ENCODE data around the gene HOXB9.

The HOXB9 gene

DNA sequence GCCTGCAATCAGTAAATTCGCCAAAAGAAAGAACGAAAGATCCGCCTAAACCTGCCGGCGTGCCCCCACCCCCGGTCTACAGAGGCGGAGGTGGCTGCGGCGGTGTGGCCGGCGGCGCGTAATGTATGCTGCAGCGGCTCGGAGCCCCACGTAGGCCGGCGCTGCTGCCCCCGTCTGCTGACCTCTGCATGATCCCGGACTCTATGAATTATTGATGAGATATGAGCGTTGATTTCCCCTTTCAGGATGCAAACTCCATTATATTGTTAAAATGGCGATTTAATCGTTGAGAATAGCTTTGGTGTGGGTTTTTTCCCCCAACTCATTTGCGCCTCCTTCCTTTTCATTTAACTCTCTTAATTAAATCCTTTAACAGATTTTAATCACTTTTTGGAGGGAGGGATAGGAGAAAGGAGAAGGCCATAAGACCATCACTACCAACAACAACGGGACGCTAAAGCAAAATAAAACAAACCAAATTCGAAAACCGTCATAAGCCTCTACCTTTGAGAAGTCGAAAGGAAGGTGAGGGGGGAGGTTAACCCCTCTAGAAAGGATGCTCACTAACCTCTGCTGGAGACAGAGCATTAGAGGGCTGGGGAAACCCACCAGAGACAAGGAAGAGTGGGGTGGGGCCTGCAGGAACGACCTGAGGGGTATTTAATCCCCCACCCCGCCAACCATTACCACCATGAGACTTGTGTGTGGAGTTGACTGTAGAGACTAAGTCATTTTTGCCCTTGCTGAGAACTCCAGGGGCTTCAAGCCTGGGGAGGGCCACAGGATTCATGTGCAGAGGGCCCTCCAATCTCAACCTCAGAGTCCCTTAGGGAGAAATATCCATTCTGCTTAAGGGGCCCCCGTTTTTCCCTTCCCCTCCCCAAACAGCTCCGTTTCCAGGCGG is 39.6 kb downstream of the HOXB9 start:
- DNase-seq (ENCODE audit: extremely low spot score) = no peak
- ChIA-PET POLR2A (interaction anchor here (0.7 to 5.9 kb wide), 11 partner anchors 13 to 250 kb away, joined by 3 to 25 read pairs (median 5); partner anchors contain the start of gene HOXB7), CTCF (interaction anchor here (0.6 to 2.2 kb wide), 8 partner anchors 14 to 251 kb away, joined by 3 to 9 read pairs (median 6); no protein-coding TSS in a partner anchor)
- TF ChIP-seq ELF4 (IDR thresholded peaks at IDR 0.05) = no peak
- no peak for TF ChIP-seq HDGF (IDR thresholded peaks at IDR 0.05; ENCODE audit: borderline replicate concordance)
- TF ChIP-seq BHLHE40 (IDR thresholded peaks at IDR 0.05; ENCODE audit: borderline replicate concordance) = no peak
- no peak for TF ChIP-seq NFRKB (IDR thresholded peaks at IDR 0.05)
- TF ChIP-seq L3MBTL2 (conservative IDR thresholded peaks at IDR 0.05) = no peak
- TF ChIP-seq, protein P1, sequence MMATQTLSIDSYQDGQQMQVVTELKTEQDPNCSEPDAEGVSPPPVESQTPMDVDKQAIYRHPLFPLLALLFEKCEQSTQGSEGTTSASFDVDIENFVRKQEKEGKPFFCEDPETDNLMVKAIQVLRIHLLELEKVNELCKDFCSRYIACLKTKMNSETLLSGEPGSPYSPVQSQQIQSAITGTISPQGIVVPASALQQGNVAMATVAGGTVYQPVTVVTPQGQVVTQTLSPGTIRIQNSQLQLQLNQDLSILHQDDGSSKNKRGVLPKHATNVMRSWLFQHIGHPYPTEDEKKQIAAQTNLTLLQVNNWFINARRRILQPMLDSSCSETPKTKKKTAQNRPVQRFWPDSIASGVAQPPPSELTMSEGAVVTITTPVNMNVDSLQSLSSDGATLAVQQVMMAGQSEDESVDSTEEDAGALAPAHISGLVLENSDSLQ (IDR thresholded peaks at IDR 0.05) = no peak
- TF ChIP-seq FOXK2 (IDR thresholded peaks at IDR 0.05) = no peak
- no peak for TF ChIP-seq TARDBP (IDR thresholded peaks at IDR 0.05)
- no peak for TF ChIP-seq FOXA1 (IDR thresholded peaks at IDR 0.05)
- TF ChIP-seq CTBP1 (IDR thresholded peaks at IDR 0.05; ENCODE audit: borderline replicate concordance) = no peak
- no peak for TF ChIP-seq SP1 (IDR thresholded peaks at IDR 0.05)
- TF ChIP-seq FOXM1 (IDR thresholded peaks at IDR 0.05; ENCODE audit: borderline replicate concordance) = no peak
- TF ChIP-seq LEF1 (IDR thresholded peaks at IDR 0.05; ENCODE audit: borderline replicate concordance) = no peak

DNA sequence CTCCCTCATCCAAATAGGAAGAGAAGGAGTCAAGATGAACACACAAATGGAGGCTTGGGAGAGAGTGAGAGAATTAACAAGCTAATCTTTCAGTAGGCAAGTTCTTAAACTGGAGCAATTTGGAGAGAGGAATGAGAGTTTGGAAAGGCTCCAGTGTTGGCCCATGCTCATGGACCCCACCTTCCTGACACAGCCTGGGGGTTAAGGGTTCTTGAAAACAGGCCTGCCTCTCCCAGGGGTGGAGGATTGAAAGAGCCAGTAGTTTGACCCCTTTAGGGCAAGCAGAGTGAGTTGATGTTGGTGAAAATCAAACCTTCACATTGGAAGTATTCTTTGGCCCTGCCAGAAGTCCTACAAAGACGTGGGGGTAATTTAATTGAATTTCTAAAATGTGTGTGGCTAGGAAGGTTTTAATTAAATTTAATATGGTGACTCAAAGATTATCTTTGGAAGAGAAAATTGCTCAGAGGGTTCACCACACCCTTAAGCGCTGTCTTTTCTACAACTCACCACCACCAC is 41.9 kb downstream of the HOXB9 start:
- ChIA-PET POLR2A (interaction anchor here (0.9 kb wide), 1 partner anchor 37 kb away, joined by 3 read pairs; no protein-coding TSS in a partner anchor), CTCF (interaction anchor here (0.6 to 0.8 kb wide), 2 partner anchors 83 to 167 kb away, joined by 3 read pairs; no protein-coding TSS in a partner anchor)
- DNase-seq (ENCODE audit: extremely low spot score) = no peak
- TF ChIP-seq CTBP1 (IDR thresholded peaks at IDR 0.05; ENCODE audit: borderline replicate concordance) (no peak), SUZ12 (IDR thresholded peaks at IDR 0.05) (no peak)

DNA sequence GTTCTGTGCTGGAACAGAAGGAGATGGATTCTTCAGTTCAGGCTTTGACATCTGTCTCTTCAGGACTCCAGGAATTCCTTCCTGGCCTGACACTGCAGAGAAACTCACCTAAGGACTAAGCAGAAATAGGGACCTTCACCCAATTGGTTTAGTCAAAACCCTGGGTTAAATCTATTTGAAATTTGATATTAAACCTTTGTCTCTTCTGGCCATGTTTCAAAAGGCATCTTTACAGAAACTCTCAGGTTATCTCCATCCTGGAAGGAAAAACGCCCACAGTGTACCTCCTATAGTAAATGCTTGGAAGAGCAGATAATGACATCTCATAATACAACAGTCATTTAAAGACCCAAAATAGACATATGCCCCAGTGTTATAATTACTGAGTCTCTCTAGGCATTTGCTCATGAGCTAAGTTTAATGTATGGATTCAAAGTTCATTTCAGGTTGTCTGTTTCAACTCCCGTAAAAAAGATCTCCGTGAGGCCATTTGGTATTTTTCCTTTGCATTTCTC is 42.4 kb downstream of the HOXB9 start:
- CTCF ChIA-PET = interaction anchor here (0.6 to 0.8 kb wide), 3 partner anchors 82 to 337 kb away, joined by 3 to 5 read pairs (median 3); no protein-coding TSS in a partner anchor
- POLR2A ChIA-PET = interaction anchor here (0.9 kb wide), 1 partner anchor 37 kb away, joined by 3 read pairs; no protein-coding TSS in a partner anchor
- TF ChIP-seq FOXK2 (IDR thresholded peaks at IDR 0.05) (no peak), NFRKB (IDR thresholded peaks at IDR 0.05) (no peak), ELF4 (IDR thresholded peaks at IDR 0.05) (no peak), BHLHE40 (IDR thresholded peaks at IDR 0.05; ENCODE audit: borderline replicate concordance) (no peak), CTBP1 (IDR thresholded peaks at IDR 0.05; ENCODE audit: borderline replicate concordance) (no peak), SUZ12 (IDR thresholded peaks at IDR 0.05) (no peak), FOXA1 (IDR thresholded peaks at IDR 0.05) (no peak), L3MBTL2 (conservative IDR thresholded peaks at IDR 0.05) (no peak), ARNT (IDR thresholded peaks at IDR 0.05) (no peak), FOXM1 (IDR thresholded peaks at IDR 0.05; ENCODE audit: borderline replicate concordance) (no peak), ZNF384 (IDR thresholded peaks at IDR 0.05) (no peak), HDGF (IDR thresholded peaks at IDR 0.05; ENCODE audit: borderline replicate concordance) (no peak), LEF1 (IDR thresholded peaks at IDR 0.05; ENCODE audit: borderline replicate concordance) (no peak)
- TF ChIP-seq, protein P1 (IDR thresholded peaks at IDR 0.05) = no peak
- DNase-seq (ENCODE audit: extremely low spot score) = no peak

DNA sequence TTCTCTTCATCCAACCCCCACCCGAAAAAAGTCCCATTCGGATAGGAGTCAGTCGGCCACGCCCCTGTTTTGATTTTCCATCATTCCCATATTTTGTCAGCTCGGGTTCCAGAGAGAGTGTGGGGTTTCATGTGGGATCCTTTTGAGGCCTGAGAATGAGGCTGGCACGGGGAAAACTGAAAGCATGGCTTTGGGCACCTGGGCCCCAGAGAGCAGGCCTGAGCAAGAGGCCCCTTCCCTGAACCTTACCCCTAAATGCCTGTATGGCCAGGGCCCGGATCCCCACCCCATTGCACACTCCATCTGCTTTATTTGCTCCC is 43.4 kb downstream of the HOXB9 start:
- no peak for DNase-seq (ENCODE audit: extremely low spot score)
- ChIA-PET POLR2A (interaction anchor here (1.0 to 1.3 kb wide), 2 partner anchors 30 to 36 kb away, joined by 3 to 5 read pairs; no protein-coding TSS in a partner anchor), CTCF (interaction anchor here (1.0 to 1.1 kb wide), 3 partner anchors 91 to 248 kb away, joined by 3 to 4 read pairs (median 3); no protein-coding TSS in a partner anchor)
- no peak for TF ChIP-seq HDGF (IDR thresholded peaks at IDR 0.05; ENCODE audit: borderline replicate concordance)
- TF ChIP-seq ZNF384 (IDR thresholded peaks at IDR 0.05) = no peak
- TF ChIP-seq ARNT (IDR thresholded peaks at IDR 0.05) = no peak

DNA sequence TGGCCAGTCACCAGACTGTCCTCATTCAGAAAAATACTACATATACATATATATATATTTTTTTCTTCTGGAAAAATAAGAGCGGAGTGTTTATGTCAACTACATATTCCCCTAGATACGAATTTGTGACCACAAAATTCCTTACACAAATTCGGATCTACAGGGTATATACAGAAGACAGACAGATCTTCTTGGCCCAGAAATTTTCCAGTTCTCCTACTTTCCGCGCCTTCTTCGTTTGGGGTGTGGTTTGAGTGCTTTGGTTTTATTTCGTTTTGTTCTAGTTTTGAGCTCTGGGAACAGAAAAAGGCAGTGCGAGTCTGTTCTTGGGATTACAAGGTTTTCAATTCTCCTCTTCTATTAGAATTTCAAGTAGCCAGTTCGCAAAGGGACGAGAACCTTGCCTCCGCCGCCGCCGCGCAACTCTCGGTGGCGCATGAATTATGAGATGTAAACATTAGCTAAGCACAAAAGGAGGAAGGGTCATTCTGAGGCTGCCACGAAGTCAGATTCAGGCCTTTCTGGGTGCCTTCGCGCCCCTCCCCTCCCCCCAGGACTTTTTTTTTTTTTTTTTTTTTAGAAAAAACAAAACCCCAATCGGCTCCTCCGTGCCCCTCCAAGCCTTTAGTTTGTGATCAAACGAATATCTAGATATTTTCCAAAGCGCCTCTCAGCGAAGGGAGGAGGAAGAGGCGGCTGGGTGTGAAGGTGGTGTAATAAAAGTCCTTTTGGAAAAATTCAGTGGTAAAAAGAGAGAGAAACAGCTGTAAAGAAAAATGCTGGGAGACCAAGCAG is 46.2 kb downstream of the HOXB9 start:
- POLR2A ChIA-PET = no interaction called here
- DNase-seq (ENCODE audit: extremely low spot score) = no peak

More for the DNA sequence above, 46.2 kb downstream of the HOXB9 start:
- TF ChIP-seq FOXM1 (IDR thresholded peaks at IDR 0.05; ENCODE audit: borderline replicate concordance) (no peak), ARNT (IDR thresholded peaks at IDR 0.05) (no peak), ZNF384 (IDR thresholded peaks at IDR 0.05) (no peak; the same call in 1 of the 2 replicates), NFRKB (IDR thresholded peaks at IDR 0.05) (no peak), TARDBP (IDR thresholded peaks at IDR 0.05) (no peak), FOXK2 (IDR thresholded peaks at IDR 0.05) (no peak), CTBP1 (IDR thresholded peaks at IDR 0.05; ENCODE audit: borderline replicate concordance) (no peak), SP1 (IDR thresholded peaks at IDR 0.05) (no peak), ELF4 (IDR thresholded peaks at IDR 0.05) (no peak), L3MBTL2 (conservative IDR thresholded peaks at IDR 0.05) (0 out of 2 replicates have a peak, but pooled peaks have one; percentile 29), FOXA1 (IDR thresholded peaks at IDR 0.05) (no peak), HDGF (IDR thresholded peaks at IDR 0.05; ENCODE audit: borderline replicate concordance) (no peak), SUZ12 (IDR thresholded peaks at IDR 0.05) (no peak), BHLHE40 (IDR thresholded peaks at IDR 0.05; ENCODE audit: borderline replicate concordance) (no peak)
- TF ChIP-seq, protein P1 (IDR thresholded peaks at IDR 0.05) = peak; percentile 70
- CTCF ChIA-PET = interaction anchor here (0.6 kb wide), 2 partner anchors 24 to 87 kb away, joined by 3 read pairs; no protein-coding TSS in a partner anchor
